Caco-2 (cell line): ENCODE measurements around the gene RAB20. TPM values are rescaled to one million over a fixed set of nuclear protein-coding genes. Genes with fewer than 3 reads are reported as not detected.

Source experiments
- BruUV-seq: library from RNA; stranded (reverse); fragments of 400-500 nt; replicated peaks from 2 replicates; lab custom pipeline; 2021; lab: Mats Ljungman, UMichigan
- CTCF ChIA-PET: fragments of 300-600 bp; sonication (Branson Sonifier 250); formaldehyde crosslinking; loops from one replicate; lab custom pipeline; 2022; ENCODE audit warnings: antibody characterized with exemption; lab: Charles Lee
- POLR2A ChIA-PET: fragments of 300-600 bp; sonication (Branson Sonifier 250); formaldehyde crosslinking; loops from one replicate; lab custom pipeline; 2022; ENCODE audit warnings: antibody characterized with exemption; lab: Charles Lee
- DNase-seq, 2 experiments: peaks; one replicate each; pipeline versions ENCODE4 v3.0.0 to v3.0.0-alpha.2; 2020 to 2022
- H3K27me3 ChIP-seq: replicated peaks from 2 replicates; pipeline ENCODE4 v1.6.0; 2011; ENCODE audit warnings: low read length; ENCODE audit not compliant: control insufficient read depth, insufficient read depth
- H3K36me3 ChIP-seq: 2 replicates; pipeline ENCODE4 v1.5.1; 2011; ENCODE audit warnings: low read length; ENCODE audit not compliant: control insufficient read depth, insufficient read depth
- H3K4me1 ChIP-seq: fragments of 250-450 bp; sonication (Bioruptor Pico); 2 replicates; pipeline ENCODE4 v1.5.1; 2020; ENCODE audit warnings: mild to moderate bottlenecking
- H3K4me3 ChIP-seq: 2 replicates; pipeline ENCODE4 v1.5.1; 2011; ENCODE audit warnings: low read depth, mild to moderate bottlenecking, control low read depth, low read length
- H3K9me3 ChIP-seq: fragments of 250-450 bp; sonication (Bioruptor Pico); 2 replicates; pipeline ENCODE4 v1.5.1; 2020; ENCODE audit warnings: mild to moderate bottlenecking, moderate library complexity
- H3K27ac Mint-ChIP-seq: one replicate; pipeline ENCODE4 v1.8.0; 2022; ENCODE audit warnings: mixed read lengths; ENCODE audit not compliant: unreplicated experiment
- H3K27me3 Mint-ChIP-seq: one replicate; pipeline ENCODE4 v1.8.0; 2022; ENCODE audit warnings: mixed read lengths; ENCODE audit not compliant: insufficient read depth, unreplicated experiment
- H3K36me3 Mint-ChIP-seq: one replicate; pipeline ENCODE4 v1.8.0; 2022; ENCODE audit warnings: mild to moderate bottlenecking, mixed read lengths; ENCODE audit not compliant: insufficient read depth, unreplicated experiment
- H3K4me1 Mint-ChIP-seq: one replicate; pipeline ENCODE4 v1.8.0; 2022; ENCODE audit warnings: low read depth, mixed read lengths; ENCODE audit not compliant: unreplicated experiment
- H3K4me3 Mint-ChIP-seq: one replicate; pipeline ENCODE4 v1.8.0; 2022; ENCODE audit warnings: mild to moderate bottlenecking, moderate library complexity, mixed read lengths; ENCODE audit not compliant: unreplicated experiment
- H3K9me3 Mint-ChIP-seq: one replicate; pipeline ENCODE4 v1.8.0; 2022; ENCODE audit warnings: mixed read lengths; ENCODE audit not compliant: unreplicated experiment
- intact Hi-C: fragments of 100-400 bp; cut with micrococcal nuclease; formaldehyde crosslinking; loops from one replicate; pipeline ENCODE4 v1.10.0; 2022; ENCODE audit not compliant: unreplicated experiment
- total RNA-seq: library from RNA; stranded (reverse); gene quantifications from 2 replicates; pipeline ENCODE4 v1.2.3, GENCODE V29; 2022
- TF ChIP-seq, protein P1 (sequence below), 2 experiments: fragments of 200-600 bp in 1 of 2; IDR thresholded peaks; 1 replicate in 1 of 2; 2 replicates in 1 of 2; pipeline versions ENCODE4 v1.5.1 to v1.8.0; 2011 to 2022; ENCODE audit warnings: antibody characterized with exemption in 1 of 2, control low read depth in 1 of 2, inconsistent platforms in 1 of 2, low read depth in 1 of 2, low read length in 1 of 2, mild to moderate bottlenecking in 1 of 2, moderate library complexity in 1 of 2; ENCODE audit not compliant: insufficient read depth in 1 of 2, severe bottlenecking in 1 of 2, unreplicated experiment in 1 of 2

The RAB20 gene
- total RNA-seq, 1 experiment from 2014 or later = 37.9 TPM

DNA sequence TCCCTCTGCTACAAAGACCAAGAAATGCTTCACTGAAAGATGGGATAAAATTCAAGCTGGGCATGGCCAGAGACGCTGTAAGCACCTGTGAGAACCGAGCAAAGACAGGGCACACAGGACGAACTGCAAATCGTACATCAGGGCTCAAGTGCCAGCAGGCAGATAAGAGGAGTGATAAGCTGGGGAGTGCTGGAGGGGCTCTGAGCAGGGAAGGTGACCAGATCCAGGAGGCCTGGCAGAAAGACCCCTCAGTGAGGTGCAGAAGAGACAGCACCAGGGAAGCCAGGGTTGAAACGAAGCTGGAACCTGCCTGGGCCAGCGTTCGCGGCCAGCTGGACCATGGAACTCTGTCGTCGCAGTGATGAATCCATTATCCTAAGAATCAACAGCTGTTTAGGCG lies 10.2 kb downstream of the RAB20 start:
- CTCF ChIA-PET = no interaction called here
- Histone ChIP-seq H3K4me3 (no peak overlapping the region), H3K36me3 (peaks cover 5% of the 10 kb centered on the region), H3K4me1 (peaks cover 9% of the 10 kb centered on the region), H3K27me3 (no peaks in the 10 kb centered on the region), H3K9me3 (no peaks in the 10 kb centered on the region)
- peaks cover 24% of the 10 kb centered on the region for H3K4me1 Mint-ChIP-seq
- H3K27ac Mint-ChIP-seq = peak overlapping the region; percentile 8
- peaks cover 63% of the 10 kb centered on the region for H3K36me3 Mint-ChIP-seq
- TF ChIP-seq, protein P1, sequence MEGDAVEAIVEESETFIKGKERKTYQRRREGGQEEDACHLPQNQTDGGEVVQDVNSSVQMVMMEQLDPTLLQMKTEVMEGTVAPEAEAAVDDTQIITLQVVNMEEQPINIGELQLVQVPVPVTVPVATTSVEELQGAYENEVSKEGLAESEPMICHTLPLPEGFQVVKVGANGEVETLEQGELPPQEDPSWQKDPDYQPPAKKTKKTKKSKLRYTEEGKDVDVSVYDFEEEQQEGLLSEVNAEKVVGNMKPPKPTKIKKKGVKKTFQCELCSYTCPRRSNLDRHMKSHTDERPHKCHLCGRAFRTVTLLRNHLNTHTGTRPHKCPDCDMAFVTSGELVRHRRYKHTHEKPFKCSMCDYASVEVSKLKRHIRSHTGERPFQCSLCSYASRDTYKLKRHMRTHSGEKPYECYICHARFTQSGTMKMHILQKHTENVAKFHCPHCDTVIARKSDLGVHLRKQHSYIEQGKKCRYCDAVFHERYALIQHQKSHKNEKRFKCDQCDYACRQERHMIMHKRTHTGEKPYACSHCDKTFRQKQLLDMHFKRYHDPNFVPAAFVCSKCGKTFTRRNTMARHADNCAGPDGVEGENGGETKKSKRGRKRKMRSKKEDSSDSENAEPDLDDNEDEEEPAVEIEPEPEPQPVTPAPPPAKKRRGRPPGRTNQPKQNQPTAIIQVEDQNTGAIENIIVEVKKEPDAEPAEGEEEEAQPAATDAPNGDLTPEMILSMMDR (IDR thresholded peaks at IDR 0.05; ENCODE audit: insufficient read depth in 1 of 2, low read depth in 1 of 2, low read length in 1 of 2, severe bottlenecking in 1 of 2, unreplicated experiment in 1 of 2) = no peak
- POLR2A ChIA-PET = no interaction called here
- no peaks in the 10 kb centered on the region for H3K9me3 Mint-ChIP-seq
- no peak overlapping the region for H3K4me3 Mint-ChIP-seq
- no TSS peak for BruUV-seq
- intact Hi-C loops = no loop called here
- H3K27me3 Mint-ChIP-seq = no peaks in the 10 kb centered on the region
- DNase-seq = no peak

DNA sequence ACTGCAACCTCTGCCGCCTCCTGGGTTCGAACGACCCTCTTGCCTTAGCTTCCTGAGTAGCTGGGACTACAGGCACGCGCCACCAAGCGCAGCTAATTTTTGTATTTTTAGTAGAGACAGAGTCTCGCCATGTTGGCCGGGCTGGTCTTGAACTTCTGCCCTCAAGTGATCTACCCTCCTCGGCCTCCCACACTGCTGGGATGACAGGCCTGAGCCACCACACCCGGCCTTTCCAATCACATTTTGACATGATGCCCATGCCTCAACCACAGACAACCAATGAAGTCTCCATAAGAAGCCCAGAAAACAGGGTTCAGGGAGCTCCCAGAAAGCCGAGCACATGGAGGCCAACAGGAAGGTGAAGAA lies 11.7 kb downstream of the RAB20 start:
- POLR2A ChIA-PET = no interaction called here
- CTCF ChIA-PET = no interaction called here
- Histone ChIP-seq H3K9me3 (no peaks in the 10 kb centered on the region), H3K4me1 (no peaks in the 10 kb centered on the region), H3K27me3 (no peaks in the 10 kb centered on the region), H3K36me3 (peaks cover 5% of the 10 kb centered on the region), H3K4me3 (no peak overlapping the region)
- Mint-ChIP-seq H3K9me3 (no peaks in the 10 kb centered on the region), H3K27ac (peak overlapping the region; percentile 56), H3K36me3 (peaks cover 64% of the 10 kb centered on the region), H3K27me3 (no peaks in the 10 kb centered on the region), H3K4me3 (no peak overlapping the region), H3K4me1 (peaks cover 11% of the 10 kb centered on the region)
- TF ChIP-seq, protein P1 (IDR thresholded peaks at IDR 0.05; ENCODE audit: insufficient read depth in 1 of 2, low read depth in 1 of 2, low read length in 1 of 2, severe bottlenecking in 1 of 2, unreplicated experiment in 1 of 2) = no peak
- intact Hi-C loops = no loop called here
- no peak for DNase-seq
- no TSS peak for BruUV-seq

DNA sequence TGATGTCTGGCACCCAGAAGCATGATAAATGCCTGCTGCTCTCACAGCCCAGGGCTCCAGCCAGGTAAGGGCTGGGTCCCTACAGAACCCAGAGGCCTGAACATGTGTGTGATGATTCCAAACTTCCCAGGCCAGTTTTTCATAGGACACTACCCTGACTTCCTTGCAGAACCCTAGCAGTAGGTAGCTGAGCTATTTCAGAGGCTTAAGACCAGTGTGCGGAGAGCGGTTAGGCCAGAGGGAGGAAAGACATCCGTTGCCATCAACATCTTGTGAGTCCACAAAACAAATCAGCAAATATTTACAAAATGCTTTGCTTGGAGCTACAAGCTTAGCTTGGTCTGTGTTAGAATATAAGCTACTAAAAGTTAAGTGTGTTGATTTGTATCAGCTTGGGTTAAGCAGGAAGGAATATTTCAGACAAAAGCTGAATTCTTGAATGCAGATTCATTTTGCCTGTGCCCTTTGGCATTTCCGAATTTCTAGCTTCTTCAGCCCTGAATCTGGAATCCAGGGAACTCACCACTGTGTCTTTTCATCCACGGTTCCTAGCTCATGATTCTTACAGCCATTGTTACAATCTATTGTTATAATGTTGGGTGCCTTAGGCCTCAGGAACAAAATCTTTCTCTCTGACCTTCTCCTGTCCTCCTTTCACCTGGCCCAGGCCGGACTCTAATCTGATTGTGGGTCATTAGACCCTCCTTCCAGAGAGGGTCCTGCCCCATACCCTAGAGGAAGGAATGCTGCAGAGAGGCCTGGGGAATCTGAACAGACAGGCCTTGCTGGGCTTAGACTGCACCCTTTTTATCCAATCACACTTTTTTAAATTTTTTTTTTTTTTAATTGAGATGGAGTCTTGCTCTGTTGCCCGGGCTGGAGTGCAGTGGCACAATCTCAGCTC lies 12.4 kb downstream of the RAB20 start:
- BruUV-seq = no TSS peak
- TF ChIP-seq, protein P1 (IDR thresholded peaks at IDR 0.05; ENCODE audit: insufficient read depth in 1 of 2, low read depth in 1 of 2, low read length in 1 of 2, severe bottlenecking in 1 of 2, unreplicated experiment in 1 of 2) = no peak
- Mint-ChIP-seq H3K4me3 (no peak overlapping the region), H3K9me3 (no peaks in the 10 kb centered on the region), H3K36me3 (peaks cover 64% of the 10 kb centered on the region), H3K27ac (peak overlapping the region; percentile 56), H3K27me3 (no peaks in the 10 kb centered on the region), H3K4me1 (peaks cover 11% of the 10 kb centered on the region)
- intact Hi-C loops = no loop called here
- Histone ChIP-seq H3K27me3 (no peaks in the 10 kb centered on the region), H3K4me1 (no peaks in the 10 kb centered on the region), H3K36me3 (peaks cover 8% of the 10 kb centered on the region), H3K9me3 (peaks cover 6% of the 10 kb centered on the region; the same call in 1 of the 2 replicates), H3K4me3 (no peak overlapping the region)
- DNase-seq = no peak
- ChIA-PET POLR2A (interaction anchor here (1.5 kb wide), 1 partner anchor 163 kb away, joined by 3 read pairs; no protein-coding TSS in a partner anchor), CTCF (no interaction called here)
